Epidermal melanocyte (primary cell): Measurements from ENCODE around the gene PRAC2.

Experiments
- DNase-seq: peaks from one replicate; pipeline ENCODE4 v3.0.0; 2011; ENCODE audit warnings: low spot score; ENCODE audit not compliant: insufficient read length

PRAC2 gene

DNA sequence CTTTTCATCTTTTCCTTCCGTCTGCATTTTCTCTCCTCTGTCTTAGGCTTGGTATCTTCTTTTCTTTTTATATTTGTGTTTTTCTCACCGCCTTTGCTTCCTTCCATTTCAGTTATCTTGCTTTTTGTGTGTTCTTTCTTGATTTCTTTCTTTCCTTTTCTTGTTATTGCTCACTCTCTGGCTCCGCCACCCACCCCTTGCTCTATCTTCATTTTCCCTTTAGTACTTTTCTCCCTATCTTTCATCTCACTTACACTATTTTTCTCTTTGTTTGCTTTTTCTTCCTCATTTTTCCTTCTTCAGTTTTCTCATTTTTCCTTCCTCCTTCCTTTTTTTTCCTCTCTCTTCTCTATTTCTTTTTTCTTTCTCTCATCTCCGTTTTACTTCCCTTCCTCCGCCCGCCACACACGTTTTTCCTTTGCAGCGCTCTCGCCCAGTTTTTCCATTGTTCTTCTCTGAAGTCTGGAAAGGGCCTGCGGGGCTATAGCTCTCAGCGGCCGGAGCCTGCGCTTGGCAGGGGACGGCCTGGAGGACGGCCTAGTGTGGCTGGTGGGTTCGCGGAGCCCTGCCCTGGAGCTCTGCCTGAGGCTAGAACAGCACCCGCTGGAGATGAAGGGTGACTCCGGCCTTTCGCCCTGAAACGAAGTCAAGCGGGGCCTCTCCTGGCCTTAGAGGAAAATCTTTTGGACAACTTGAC, 10.8 kb downstream of the PRAC2 start:
- DNase-seq = no peak

DNA sequence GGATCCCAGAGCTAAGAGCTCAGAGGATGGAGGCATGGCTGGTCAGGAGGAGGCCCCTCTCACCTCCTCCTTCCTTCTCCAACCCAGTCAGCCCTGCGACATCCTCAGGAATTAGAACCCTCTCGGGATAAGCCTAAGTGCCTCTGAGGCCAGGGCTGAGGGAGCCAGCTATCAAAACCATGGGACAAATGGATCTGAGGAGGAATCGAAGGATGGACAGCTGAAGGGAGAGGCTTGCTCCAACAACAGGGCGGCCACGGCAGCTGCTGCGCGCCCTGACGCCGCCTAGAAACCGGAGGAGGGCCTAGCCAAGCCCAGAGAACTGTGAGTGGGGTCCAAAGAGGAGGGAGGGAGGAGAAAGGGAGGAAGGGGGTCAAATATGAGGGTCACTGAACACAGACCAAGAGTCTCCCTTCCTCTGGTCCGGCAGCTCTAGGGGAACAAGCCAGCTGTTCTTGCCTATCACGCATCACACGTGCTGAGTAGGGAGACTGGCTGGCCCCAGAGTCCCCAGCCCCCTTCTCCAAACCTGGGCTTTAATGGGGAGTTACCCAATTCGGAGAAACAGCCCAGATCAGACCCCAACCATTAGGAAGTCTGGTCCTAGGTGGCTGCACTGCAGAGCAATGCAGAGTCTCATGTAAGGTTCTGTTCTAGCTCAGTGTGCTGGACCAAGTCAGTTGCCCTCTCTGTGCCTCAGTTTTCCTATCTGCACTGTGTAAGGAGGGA, 11.5 kb downstream of the PRAC2 start:
- no peak for DNase-seq

DNA sequence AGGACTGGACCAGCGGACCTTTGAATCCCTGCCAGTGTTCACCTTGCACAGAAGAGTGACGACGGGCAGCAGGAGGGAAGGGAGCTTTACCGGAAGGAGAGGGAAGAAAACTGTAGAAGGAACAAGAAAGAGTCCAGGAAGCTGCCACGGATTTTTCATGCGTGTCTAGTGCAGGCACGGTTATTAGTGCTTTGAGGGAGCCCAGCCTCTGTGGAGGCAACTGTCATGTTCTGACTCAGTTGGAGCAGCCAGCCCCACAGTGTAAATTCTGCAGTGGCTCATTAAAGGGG, 12.0 kb downstream of the PRAC2 start:
- no peak for DNase-seq

DNA sequence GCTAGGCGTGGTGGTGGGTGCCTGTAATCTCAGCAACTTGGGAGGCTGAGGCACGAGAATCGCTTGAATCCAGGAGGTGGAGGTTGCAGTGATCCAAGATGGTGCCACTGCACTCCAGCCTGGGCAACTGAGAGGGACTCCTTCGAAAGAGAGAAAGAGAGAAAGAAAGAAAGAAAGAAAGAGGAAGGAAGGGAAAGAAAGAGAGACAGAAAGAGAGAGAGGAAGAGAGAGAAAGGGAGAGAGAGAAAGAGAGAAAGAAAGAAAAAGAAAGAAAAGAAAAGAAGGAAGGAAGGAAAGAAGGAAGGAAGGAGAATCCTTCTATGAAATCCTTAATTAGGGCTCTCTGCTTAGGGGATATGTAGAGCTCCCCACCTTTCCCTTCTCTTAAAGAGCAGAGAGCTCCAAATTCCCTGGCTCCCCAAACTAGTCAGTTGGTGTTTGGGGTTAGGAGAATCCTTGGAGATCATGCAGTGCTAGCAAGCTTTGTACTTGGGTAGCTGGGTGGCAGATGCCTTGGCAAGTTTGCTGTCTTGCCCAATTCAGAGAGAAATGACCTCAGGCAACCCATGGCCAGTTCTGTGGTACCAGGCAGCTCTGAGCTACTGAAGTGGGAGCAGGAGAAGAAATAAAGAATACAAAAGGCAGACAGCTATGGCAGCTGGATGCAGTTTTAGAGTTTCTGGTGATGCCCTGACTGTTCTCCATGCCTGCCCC, 14.5 kb downstream of the PRAC2 start:
- DNase-seq = no peak

DNA sequence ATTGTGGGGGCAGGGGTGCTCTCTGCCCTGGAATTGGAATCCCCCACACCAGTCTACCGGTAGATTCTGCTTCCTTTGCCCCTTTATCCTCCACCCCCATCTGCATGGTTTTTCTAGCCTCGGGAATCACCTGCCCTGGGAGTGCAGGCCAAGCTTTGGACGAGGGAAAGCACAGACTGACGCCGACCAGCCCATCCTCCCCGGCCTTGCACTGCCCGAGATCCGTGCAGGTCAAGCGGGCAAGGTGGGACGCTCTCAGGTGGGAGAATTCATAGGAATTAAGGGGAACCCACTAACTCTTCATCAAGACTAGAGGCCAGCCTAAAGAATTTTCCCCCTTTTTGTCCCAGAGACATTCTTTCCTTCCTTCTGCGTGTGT, 15.4 kb downstream of the PRAC2 start:
- DNase-seq = no peak

- no peak for DNase-seq
These were observed 16.0 kb downstream of the PRAC2 start for GRCh38 chr17:48738803-48739526.

- no peak for DNase-seq
These were observed 17.6 kb downstream of the PRAC2 start for GRCh38 chr17:48740537-48740936.

- no peak for DNase-seq
These were observed 22.6 kb downstream of the PRAC2 start for GRCh38 chr17:48745381-48746275.

- no peak for DNase-seq
These were observed 24.0 kb downstream of the PRAC2 start for GRCh38 chr17:48746916-48747444.

- no peak for DNase-seq
These were observed 24.7 kb downstream of the PRAC2 start for GRCh38 chr17:48747445-48748363.

DNA sequence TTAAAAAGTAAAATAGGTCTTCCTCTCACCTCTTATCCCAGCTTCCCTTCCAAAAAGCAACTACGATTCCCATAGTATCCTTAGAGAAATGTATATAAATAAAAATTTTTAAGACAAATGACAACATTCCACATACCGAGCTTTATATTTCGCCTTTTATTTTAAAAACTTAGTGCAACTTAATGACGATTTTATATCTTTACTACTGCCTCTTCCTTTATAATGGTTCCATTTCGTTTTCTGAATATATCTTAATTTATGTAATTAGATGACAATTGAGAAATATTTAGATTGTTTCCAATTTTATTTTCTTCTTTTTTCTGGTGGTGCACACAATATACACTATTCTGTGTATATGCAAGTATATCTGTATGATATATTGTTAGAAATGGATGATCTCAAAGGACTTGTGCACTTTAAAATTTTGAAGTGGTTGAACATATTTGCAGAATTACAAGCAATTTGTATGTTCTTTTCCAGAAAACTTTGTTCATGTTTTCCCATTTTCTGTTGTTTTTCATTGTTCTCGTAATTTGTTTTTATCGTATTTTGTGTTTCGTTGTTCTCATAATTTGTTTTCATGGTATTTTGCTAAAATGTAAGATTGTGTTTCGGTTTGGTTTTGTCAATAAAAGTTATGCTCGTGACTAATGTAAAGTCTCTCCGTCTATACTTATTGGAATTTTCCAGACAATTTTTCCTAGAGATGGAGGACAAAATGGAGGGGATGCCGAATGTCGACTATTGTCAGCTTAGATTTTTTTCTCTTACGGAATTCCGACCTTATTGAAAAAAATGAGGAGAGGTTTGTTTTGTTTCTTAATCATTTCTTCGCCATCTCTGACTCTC, 26.0 kb downstream of the PRAC2 start:
- DNase-seq = no peak

DNA sequence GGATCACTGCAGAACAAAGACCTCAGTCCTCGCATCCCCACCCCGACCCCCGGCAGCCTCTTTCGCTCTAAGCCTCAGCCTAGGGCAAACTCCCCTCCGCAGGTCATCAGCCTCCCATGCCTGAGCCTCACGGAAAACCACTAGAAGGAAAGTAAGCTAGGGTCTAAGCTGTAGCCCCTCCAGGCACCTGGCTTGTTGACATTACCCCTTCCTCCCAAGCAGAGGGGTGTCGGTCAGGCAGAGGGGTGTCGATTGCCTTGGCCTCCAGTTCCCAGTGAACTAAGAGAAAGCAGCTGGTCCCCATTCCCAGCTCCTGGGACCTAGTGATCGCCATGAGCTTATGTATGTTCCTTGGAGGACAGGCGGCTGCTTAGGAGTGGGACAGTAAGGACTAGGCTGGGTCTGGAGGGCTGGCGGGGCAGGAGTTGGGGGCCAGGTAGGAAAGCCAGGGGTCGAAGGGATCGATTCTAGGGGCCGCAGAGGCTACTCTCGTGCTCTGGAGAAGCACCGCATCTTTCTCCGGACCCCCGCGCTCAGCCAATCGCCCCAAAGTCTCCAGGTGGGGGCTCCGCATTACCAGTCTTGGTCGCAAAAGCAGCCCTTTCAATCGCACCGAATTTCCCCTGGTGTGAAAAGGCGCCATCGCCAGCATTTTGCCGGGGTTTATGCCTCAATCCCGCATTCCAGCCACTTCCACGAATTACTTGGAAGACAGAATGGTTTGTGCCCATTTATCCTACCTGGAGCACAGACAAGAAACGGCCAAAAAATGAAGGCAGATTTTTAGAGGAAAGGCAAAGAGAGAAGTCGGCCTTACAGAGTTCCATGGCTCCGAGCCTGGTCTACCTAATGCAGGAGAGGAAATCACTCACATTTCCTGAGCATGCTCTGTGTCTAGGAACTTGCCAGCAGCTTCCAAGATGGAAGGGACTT, 26.9 kb downstream of the PRAC2 start:
- no peak for DNase-seq

DNA sequence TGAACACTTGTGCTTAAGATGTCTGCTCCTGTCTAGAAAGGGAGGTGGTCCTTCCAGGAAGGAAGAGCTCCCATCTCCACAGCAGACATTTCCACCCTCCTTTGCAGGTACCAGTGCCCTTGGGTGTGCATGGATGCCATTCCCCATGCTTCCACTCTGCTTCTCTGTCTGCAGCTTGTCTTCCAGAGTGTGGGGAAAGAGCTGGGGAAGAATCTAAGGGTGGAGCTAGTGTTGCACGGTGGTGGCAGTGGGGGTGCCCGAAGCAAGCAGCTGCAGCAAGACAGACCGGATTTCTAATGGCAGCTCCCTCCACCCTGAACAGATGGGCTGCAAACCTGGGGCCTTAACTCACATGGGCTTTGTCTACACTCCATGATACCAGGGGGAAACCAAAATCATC, 28.2 kb downstream of the PRAC2 start:
- no peak for DNase-seq

DNA sequence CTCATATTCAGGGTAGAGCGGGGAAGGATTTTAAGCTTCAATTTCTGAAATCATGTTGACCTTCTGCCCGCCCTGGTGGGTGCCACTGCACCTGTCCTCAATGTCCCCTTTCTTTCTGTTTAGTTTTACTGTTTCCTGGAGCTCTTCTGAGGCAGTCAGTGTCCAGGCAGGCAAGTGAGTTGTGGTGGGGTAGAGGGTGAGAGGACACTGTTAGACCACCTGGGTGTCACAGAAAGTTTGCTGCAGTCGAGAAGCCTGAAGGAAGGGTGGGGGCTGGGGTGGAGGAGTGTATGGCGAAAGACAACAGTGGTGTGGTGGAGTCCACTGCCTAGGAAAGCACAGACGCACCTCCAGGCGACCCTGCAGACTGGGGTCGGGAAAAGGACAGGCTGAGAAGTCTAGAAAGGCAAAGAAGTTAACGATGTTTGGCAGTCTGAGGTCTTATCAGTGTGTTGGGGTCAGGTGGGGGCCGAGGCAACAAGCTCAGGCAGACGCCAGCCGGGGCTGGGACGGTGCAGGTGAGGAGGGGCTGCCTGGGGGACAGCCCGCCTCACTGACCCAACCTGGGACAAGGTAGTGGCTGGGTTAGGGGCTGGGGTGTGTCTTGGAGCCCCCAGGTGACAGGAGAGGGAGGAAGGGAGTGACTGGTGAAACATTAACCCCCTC, 28.9 kb downstream of the PRAC2 start:
- DNase-seq = no peak

- DNase-seq = no peak
These were observed 29.7 kb downstream of the PRAC2 start for GRCh38 chr17:48752399-48753288.
